AG09309 (cell line): ENCODE data around the gene ADCY3.

Experiments used
- DNase-seq: peaks from one replicate; pipeline ENCODE4 v3.0.0-alpha.2; 2010; ENCODE audit warnings: low read depth
- H3K4me3 ChIP-seq: 2 replicates; pipeline ENCODE4 v1.5.1; 2011; ENCODE audit warnings: mild to moderate bottlenecking, low read depth, low read length, moderate library complexity; ENCODE audit not compliant: control insufficient read depth
- CTCF ChIP-seq: IDR thresholded peaks from 2 replicates; pipeline ENCODE4 v1.5.1; 2011; ENCODE audit warnings: mild to moderate bottlenecking, low read depth, low read length, inconsistent platforms; ENCODE audit not compliant: insufficient read depth, control insufficient read depth; ENCODE audit errors: missing control alignments

The ADCY3 gene

DNA sequence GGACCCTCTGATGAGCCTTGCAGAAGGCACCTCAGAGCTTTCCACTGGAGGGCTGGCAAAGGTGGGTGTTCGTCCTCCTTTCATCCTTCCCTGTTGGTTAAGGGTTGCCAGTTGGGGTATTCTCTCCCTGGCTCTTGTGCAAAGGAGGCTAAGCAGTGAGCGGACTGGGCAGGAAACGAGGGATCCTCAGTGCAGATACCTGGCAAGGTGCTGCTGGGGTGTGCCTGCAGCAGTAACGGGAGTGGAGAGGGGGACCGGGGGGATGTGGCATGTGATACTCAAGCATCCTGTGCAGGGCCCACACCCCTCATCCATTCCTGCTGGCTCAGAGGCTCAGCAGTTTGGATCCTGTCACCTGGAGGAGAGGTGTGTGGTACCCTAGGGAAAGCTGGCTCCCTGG is 4.2 kb upstream of the ADCY3 start:
- no peak for DNase-seq
- no peak for TF ChIP-seq CTCF
- H3K4me3 ChIP-seq: no peak overlapping the region

DNA sequence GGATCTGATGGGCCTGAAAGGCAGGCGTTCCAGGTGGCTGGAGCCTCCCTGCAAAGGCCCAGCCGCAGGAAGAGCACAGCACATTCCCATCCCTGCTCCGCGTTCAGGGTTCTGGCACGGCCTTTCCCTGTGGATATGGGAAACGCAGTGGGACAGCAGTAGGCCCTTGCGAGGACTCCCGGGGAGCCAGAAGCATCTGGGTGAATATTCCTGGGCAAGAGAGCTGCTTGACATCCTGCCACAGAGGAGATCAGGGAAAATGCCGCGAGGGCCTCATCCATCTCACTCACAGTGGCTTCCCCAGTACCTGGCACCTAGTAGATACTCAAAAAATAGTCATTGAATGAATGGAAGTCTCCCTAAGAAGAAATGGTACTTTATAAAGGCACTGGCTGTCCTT is 3.1 kb upstream of the ADCY3 start:
- no peak for TF ChIP-seq CTCF

DNA sequence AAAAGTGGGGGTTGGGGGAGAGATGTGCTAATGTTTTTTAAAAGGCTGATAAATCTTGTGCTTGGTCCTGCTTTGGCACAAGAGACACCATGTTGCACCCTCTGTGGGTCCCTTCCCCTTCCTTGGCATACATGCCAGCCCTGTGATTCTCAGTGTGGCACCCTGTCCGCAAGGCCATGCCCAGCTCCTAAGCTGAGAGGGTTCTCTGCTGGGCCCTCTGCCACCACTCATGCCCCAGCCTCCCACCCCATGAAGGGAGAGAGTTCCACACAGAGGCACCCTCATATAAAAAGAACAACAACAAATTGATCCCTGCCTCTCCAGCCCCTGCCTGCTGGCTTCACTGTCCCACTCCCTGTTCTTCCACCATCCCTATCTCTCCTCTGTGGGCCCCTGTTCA is 2.5 kb upstream of the ADCY3 start:
- no peak for TF ChIP-seq CTCF
- H3K4me3 ChIP-seq: no peak overlapping the region
- DNase-seq: no peak

More for the DNA sequence above, 3.1 kb upstream of the ADCY3 start:
- H3K4me3 ChIP-seq: no peak overlapping the region
- DNase-seq: no peak

GRCh38 chr2:24920809-24921441 is 888 bp upstream of the ADCY3 start:
- DNase-seq: no peak
- peak overlapping the region; percentile 52 for H3K4me3 ChIP-seq
- TF ChIP-seq CTCF: no peak

GRCh38 chr2:24919506-24920097 is 435 bp downstream of the ADCY3 start:
- H3K4me3 ChIP-seq: peak overlapping the region; percentile 52
- no peak for DNase-seq
- no peak for TF ChIP-seq CTCF

DNA sequence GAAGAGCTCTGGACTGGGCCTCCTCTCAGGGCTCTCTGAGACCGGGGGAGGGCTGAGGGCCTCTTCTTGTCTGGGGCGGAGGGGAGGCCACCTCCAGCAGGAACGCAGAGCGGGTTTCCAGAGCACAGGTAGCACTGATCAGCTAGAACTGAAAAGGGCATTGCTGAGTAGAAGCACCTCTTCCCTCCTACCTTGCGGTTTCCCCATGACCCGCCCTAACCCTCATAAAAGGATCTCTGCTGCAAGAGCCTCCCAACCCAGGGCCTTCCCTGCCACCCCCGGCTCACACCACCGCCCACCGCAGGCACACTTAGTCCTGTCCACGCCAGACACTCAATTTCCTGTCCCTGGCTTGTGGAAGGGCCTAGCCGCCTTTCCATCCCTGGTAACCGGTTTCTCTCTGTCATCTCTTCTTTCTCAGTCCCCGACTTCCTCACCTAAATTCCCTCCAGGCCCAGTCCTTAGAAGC is 966 bp downstream of the ADCY3 start:
- DNase-seq: no peak
- H3K4me3 ChIP-seq: peak overlapping the region; percentile 52

More for the DNA sequence above, 966 bp downstream of the ADCY3 start:
- no peak for TF ChIP-seq CTCF
